Measurements from ENCODE around the gene LRRFIP1.

GRCh38 chr2:237698358-237698694, 70.9 kb downstream of the LRRFIP1 start:
- TF ChIP-seq, protein P1, sequence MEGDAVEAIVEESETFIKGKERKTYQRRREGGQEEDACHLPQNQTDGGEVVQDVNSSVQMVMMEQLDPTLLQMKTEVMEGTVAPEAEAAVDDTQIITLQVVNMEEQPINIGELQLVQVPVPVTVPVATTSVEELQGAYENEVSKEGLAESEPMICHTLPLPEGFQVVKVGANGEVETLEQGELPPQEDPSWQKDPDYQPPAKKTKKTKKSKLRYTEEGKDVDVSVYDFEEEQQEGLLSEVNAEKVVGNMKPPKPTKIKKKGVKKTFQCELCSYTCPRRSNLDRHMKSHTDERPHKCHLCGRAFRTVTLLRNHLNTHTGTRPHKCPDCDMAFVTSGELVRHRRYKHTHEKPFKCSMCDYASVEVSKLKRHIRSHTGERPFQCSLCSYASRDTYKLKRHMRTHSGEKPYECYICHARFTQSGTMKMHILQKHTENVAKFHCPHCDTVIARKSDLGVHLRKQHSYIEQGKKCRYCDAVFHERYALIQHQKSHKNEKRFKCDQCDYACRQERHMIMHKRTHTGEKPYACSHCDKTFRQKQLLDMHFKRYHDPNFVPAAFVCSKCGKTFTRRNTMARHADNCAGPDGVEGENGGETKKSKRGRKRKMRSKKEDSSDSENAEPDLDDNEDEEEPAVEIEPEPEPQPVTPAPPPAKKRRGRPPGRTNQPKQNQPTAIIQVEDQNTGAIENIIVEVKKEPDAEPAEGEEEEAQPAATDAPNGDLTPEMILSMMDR (IDR thresholded peaks at IDR 0.05; ENCODE audit: low read depth, low read length, poor library complexity, severe bottlenecking) = no peak
- no peak for TF ChIP-seq EZH2phosphoT487 (IDR thresholded peaks at IDR 0.05; ENCODE audit: borderline replicate concordance, low read length)
